ENCODE results near the gene DAB2IP.

DNA sequence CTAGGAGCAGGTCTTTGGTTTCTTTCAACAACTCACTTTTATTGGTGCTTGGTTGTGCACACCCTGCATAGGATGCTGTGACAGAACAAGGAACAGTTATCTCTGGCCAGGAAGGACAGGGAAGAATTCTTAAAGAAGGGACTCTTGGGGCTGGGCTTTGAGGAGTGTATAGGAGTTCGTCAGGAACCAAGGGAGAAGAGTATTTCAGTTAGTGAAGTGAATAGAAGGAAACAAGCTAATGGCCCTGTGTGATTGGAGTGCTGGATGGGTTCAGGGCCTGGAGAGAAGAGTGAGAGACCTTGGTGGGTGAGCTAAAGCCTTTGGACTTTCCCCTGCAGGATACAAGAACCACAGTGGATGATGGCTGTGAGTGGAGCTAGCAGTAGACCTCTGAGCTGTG is 32.2 kb downstream of the DAB2IP start:
- TF ChIP-seq, protein P1, sequence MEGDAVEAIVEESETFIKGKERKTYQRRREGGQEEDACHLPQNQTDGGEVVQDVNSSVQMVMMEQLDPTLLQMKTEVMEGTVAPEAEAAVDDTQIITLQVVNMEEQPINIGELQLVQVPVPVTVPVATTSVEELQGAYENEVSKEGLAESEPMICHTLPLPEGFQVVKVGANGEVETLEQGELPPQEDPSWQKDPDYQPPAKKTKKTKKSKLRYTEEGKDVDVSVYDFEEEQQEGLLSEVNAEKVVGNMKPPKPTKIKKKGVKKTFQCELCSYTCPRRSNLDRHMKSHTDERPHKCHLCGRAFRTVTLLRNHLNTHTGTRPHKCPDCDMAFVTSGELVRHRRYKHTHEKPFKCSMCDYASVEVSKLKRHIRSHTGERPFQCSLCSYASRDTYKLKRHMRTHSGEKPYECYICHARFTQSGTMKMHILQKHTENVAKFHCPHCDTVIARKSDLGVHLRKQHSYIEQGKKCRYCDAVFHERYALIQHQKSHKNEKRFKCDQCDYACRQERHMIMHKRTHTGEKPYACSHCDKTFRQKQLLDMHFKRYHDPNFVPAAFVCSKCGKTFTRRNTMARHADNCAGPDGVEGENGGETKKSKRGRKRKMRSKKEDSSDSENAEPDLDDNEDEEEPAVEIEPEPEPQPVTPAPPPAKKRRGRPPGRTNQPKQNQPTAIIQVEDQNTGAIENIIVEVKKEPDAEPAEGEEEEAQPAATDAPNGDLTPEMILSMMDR (tag by site-specific recombination; IDR thresholded peaks at IDR 0.05): no peak
- TF ChIP-seq ZNF596 (tag by site-specific recombination; IDR thresholded peaks at IDR 0.05) (no peak), ZFP3 (tag by site-specific recombination; IDR thresholded peaks at IDR 0.05; ENCODE audit: low read depth) (peak; percentile 94), HOXD13 (CRISPR knock-in tag; IDR thresholded peaks at IDR 0.05; ENCODE audit: borderline replicate concordance) (no peak), ZNF792 (tag by site-specific recombination; IDR thresholded peaks at IDR 0.05) (no peak), HOXA7 (CRISPR knock-in tag; IDR thresholded peaks at IDR 0.05; ENCODE audit: borderline replicate concordance) (no peak), ZNF174 (tag by site-specific recombination; IDR thresholded peaks at IDR 0.05) (no peak)
